T-helper 1 cell treated with Interleukin-12 subunit alpha and Interleukin-12 subunit beta and Interleukin-4 antibody, amounts not matched to agents 30 μg/mL and 1 μg/mL, for 36 hours (primary cell): ENCODE results near the gene LINC00237.

Source experiments
- H3K27ac Mint-ChIP-seq: one replicate; pipeline ENCODE4 v1.8.0; 2021; ENCODE audit warnings: mild to moderate bottlenecking, mixed read lengths
- H3K27me3 Mint-ChIP-seq: one replicate; pipeline ENCODE4 v1.8.0; 2021; ENCODE audit warnings: low read depth, mixed read lengths
- H3K36me3 Mint-ChIP-seq: one replicate; pipeline ENCODE4 v1.8.0; 2021; ENCODE audit warnings: low read depth, mixed read lengths
- H3K4me1 Mint-ChIP-seq: one replicate; pipeline ENCODE4 v1.8.0; 2021; ENCODE audit warnings: low read depth, mixed read lengths
- H3K4me3 Mint-ChIP-seq: one replicate; pipeline ENCODE4 v1.8.0; 2021; ENCODE audit warnings: mild to moderate bottlenecking, moderate library complexity, mixed read lengths
- H3K9me3 Mint-ChIP-seq: one replicate; pipeline ENCODE4 v1.8.0; 2021; ENCODE audit warnings: mixed read lengths

The LINC00237 gene

DNA sequence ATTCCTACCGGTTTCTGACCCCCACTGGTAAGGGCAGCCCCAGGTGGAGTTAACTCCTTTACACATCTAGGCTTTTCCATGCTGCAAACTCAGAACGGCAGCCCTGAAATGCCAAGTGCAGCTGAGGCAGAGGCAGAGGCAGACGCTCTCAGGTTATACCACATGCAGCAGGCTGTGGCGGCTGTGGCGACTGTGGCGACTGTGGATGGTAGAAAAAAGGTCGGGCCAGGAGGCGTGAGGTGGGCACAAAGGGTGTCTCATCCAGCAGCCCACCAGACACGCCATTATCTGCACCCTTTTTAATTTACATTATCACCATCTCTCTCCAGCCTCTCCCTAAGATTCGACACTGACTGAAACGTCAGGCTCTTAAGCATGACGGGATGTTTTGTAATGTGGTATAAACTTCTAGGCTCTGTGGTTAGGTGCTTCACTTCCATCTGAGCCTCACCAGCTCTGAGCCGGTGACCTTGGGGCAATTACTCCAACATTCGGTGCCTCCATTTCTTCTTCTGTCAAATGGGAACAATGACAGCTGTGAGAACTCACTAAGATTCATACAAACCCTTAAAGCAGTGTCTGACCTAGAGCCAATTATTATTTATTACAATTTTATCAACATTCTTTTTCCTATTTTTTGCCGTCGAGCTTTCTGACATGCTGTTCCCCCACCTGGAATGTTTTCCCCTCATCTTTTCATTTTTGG is 27.9 kb upstream of the LINC00237 start:
- Mint-ChIP-seq H3K27ac (no peak overlapping the region), H3K27me3 (no peaks in the 10 kb centered on the region), H3K4me1 (peaks cover 7% of the 10 kb centered on the region), H3K4me3 (no peak overlapping the region), H3K36me3 (peaks cover 12% of the 10 kb centered on the region), H3K9me3 (no peaks in the 10 kb centered on the region)

DNA sequence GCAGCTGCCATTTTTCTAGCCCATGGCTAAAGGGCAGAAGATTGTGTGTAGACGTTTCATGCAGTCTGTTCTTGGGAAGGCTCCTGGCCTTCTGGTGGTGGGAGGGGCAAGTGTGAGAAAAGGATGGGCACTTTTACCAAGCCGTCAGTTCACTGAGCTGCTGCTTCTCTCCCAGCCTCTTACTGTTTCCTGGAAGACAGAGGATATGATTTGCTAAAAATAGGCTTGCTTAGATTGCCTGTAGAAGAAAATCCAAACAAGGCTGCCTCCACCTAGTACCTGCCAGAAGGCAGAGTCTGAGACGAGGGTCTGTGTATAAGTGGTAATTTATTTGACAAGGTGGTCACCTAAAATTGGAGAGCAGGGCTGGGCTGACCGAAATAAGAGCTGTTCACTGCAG is 27.2 kb upstream of the LINC00237 start:
- no peaks in the 10 kb centered on the region for H3K27me3 Mint-ChIP-seq
- H3K36me3 Mint-ChIP-seq: peaks cover 12% of the 10 kb centered on the region
- H3K4me3 Mint-ChIP-seq: no peak overlapping the region
- H3K9me3 Mint-ChIP-seq: no peaks in the 10 kb centered on the region
- H3K4me1 Mint-ChIP-seq: peaks cover 7% of the 10 kb centered on the region
- H3K27ac Mint-ChIP-seq: no peak overlapping the region

DNA sequence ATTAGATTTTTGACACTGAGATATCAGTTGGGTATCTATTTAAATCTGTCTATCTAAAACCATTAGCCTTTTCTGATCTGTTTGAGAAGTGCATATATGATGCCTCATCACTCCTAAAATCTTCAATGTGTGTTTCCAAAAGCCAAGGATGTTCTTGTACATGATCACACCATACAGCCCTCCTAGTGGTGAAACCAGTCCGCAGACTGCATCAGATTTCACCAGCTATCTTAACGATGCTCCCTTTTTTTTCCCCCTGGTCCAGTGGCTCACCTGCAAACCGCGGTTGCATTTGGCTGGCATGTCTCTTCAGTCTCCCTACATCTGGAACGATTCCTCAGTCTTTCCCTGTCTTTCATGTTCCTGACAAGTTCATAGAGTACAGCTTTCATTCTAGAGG is 23.7 kb upstream of the LINC00237 start:
- Mint-ChIP-seq H3K4me3 (no peak overlapping the region), H3K27ac (no peak overlapping the region), H3K27me3 (no peaks in the 10 kb centered on the region), H3K36me3 (peaks cover 5% of the 10 kb centered on the region), H3K4me1 (peaks cover 18% of the 10 kb centered on the region), H3K9me3 (no peaks in the 10 kb centered on the region)

DNA sequence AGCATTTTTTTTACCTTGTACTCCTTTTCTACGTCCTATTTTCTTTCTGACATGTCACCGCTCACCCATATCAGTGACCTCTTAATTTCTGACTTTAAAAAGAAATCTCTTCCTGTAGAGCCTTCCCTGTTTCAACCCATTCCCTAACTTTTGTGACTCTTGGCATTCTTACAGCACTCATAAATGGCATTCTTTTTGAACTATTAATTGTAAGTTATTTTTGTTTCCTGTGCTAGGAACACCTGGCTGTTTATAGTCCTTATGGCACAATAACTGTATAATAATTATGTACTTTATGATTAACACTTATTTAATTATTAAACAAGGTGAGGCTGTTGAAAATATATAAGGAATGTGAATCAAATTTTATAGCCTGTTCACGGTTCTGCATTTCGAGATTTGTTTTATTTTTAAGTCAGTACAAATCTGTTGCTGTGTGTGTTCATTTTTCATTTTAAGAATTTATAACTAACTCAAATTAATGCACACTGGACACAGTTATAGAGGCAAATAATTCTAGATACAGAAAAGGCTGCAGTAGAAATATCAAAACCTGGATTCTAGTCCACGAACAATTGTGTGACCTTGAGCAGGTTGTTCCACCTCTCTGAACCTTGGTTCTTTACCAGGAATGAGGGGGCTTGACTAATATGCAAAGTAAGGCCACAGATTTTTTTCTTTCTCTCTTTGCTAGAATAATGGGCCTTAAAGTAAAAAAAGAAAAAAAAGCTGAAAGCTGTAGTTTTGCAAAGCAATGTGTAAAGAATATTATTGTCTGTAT is 21.2 kb upstream of the LINC00237 start:
- peaks cover 5% of the 10 kb centered on the region for H3K36me3 Mint-ChIP-seq
- H3K4me1 Mint-ChIP-seq: peaks cover 13% of the 10 kb centered on the region
- H3K4me3 Mint-ChIP-seq: peak overlapping the region; percentile 91
- no peak overlapping the region for H3K27ac Mint-ChIP-seq
- no peaks in the 10 kb centered on the region for H3K27me3 Mint-ChIP-seq
- H3K9me3 Mint-ChIP-seq: no peaks in the 10 kb centered on the region

DNA sequence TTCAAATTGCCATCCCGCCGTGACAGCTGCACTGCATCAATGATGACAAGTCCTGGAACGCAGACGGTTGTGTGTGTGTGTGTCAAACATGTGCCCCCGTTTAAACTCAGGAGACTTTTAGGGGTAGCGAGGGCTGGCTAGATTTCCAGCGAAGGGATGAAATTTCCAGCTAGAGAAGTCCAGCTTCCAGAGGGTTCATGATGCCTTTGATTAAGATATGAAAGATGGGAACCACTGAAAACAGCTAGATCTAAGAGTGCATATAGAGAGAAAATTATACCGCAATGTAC is 20.4 kb upstream of the LINC00237 start:
- H3K27me3 Mint-ChIP-seq: no peaks in the 10 kb centered on the region
- peak overlapping the region; percentile 91 for H3K4me3 Mint-ChIP-seq
- H3K27ac Mint-ChIP-seq: peak overlapping the region; percentile 86
- H3K9me3 Mint-ChIP-seq: no peaks in the 10 kb centered on the region
- H3K36me3 Mint-ChIP-seq: peaks cover 3% of the 10 kb centered on the region
- peaks cover 13% of the 10 kb centered on the region for H3K4me1 Mint-ChIP-seq

DNA sequence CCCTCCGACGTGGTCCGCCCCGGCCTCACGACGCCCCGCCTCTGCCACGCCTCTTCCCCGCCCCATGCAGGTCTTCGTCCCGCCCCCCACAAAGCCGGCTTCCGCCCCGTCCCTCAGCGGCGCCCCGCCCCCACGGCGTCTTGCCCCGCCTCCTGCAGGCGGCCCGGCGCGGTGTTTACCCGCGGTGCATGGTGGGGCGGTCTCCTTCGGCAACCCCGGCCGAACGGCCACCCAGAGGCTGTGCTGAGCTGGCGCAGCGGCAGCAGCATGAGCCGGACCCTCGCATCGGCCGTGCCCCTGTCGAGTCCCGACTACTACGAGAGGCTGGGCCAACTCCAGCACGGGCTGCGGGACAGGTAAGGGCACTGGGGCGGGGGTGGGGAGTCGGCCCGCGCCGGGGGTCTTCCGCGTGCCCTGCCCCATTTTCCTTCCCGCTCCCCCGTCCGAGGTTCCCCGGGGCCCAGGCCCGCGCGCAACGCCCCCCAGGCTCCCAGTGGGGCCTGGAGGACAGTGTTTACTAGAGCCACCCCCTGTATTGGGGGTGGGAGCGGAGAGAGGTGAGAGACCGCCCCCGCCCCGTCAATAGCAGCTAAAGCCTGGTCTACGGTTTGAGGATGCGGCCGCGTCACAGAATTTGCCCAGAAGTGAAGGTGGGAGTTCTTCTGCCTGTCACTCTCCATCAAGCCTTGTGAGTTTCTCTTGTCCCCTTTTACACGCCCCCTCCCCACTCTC is 19.9 kb upstream of the LINC00237 start, which contains the start of gene KIZ:
Gene KIZ (plus strand): TSS at position 234 of the 732 bp plus-strand sequence. CDS start 34 bp downstream, at position 268.
- H3K27ac Mint-ChIP-seq: peak within 1 kb of the TSS; percentile 86
- H3K36me3 Mint-ChIP-seq: peaks cover 3% of the 10 kb centered on the region
- H3K27me3 Mint-ChIP-seq: no peaks in the 10 kb centered on the region
- H3K4me1 Mint-ChIP-seq: peaks cover 13% of the 10 kb centered on the region
- H3K4me3 Mint-ChIP-seq: peak within 1 kb of the TSS; percentile 91
- no peaks in the 10 kb centered on the region for H3K9me3 Mint-ChIP-seq

DNA sequence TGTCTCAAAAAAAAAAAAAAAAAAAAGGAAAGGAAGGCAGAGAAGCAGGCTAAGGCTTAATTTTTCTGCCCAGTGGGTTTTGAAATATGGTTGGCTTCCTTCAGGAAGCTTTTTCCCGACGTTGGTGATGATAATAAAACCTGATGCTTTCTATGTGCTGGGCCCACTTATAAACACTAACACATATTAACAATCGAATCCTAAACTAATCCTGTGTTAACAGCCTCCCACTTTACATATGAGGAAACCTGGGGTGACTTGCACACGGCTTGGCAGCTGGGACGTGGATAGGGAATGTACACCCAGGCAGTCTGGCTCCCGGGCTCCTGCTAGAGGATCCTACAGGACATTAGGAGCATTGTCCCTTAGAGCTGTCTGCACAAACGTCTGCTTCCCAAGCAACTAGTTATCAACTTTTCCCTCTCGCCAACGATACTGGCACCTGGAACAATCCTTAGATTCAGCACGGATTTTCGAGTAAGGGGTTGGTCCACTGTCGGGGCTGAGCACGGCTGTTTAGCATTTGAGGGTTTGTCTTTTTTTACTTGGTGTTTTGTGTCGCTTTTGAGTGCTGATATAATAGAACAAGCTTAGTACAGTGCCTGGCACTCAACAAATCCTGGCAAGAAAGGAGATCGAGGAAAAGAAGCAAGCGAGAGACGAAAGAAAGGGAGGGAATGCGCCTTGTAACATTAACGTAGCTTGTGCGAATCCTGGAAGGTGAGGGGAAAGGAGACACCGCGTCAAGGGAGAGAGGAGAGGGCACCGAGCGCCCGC is 19.1 kb upstream of the LINC00237 start:
- Mint-ChIP-seq H3K4me3 (peak overlapping the region; percentile 91), H3K27ac (peak overlapping the region; percentile 63), H3K9me3 (no peaks in the 10 kb centered on the region), H3K4me1 (peaks cover 13% of the 10 kb centered on the region), H3K36me3 (peaks cover 3% of the 10 kb centered on the region), H3K27me3 (peaks cover 4% of the 10 kb centered on the region)

DNA sequence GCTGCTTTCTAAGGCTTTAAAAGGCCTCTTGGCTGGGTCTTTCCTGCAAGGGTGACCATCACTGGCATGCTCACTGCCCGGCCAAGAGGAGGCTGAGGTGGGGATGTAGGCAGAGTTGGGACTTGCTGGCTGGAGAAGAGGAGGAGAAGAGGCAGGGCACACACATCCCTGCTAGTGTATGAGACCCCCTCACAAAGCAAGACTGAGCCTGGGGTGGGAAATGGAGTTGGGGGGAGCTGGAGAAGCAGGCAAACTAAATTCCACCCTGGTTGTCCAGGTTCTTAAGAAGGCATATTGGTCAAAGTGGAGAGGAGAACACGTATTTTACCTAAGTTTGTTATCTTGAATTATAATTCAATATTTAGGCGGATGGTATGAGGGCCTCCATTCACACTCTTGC is 18.0 kb upstream of the LINC00237 start:
- Mint-ChIP-seq H3K9me3 (no peaks in the 10 kb centered on the region), H3K27ac (no peak overlapping the region), H3K36me3 (no peaks in the 10 kb centered on the region), H3K4me1 (peaks cover 13% of the 10 kb centered on the region), H3K27me3 (peaks cover 5% of the 10 kb centered on the region), H3K4me3 (peak overlapping the region; percentile 3)

DNA sequence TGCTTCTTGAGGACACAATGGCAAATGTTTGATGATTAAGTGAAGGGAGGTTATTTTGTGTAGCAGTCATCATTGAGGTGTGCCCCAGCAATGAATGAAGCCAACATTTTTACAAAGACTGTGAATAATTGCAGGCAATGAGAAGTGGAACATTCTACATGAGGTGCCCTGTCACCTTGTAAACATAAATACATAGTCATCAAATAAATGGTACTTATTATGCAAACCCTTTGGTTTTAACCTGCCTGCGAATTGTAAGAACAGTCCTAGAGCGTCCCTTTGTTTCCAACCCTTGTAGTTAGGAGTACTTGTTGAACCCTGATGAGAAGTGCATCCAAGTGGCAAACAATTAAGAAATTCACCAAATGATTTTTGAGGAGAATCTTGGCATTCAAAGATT is 12.6 kb upstream of the LINC00237 start:
- Mint-ChIP-seq H3K4me3 (no peak overlapping the region), H3K9me3 (no peaks in the 10 kb centered on the region), H3K27me3 (peaks cover 34% of the 10 kb centered on the region), H3K27ac (no peak overlapping the region), H3K36me3 (no peaks in the 10 kb centered on the region), H3K4me1 (no peaks in the 10 kb centered on the region)

DNA sequence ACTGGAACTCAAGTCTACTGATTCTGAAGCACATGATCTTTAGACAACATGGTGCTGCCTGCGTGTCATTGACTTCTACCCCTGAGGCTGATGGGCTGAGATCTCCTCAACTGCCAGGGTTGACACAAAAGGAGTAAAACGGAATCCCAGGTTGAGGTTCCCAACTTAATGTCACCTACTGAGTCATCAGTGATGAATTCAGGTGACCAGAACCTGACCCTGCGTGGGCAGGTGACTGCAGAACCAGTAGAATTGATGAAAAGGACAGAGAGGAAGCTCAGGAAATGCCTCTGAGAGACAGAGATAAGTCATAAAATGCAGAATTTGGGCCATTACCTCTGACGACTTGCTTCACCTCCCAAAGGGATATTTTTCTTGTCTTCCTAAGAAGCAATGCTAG is 12.0 kb upstream of the LINC00237 start:
- no peaks in the 10 kb centered on the region for H3K36me3 Mint-ChIP-seq
- no peaks in the 10 kb centered on the region for H3K4me1 Mint-ChIP-seq
- H3K27me3 Mint-ChIP-seq: peaks cover 38% of the 10 kb centered on the region
- no peaks in the 10 kb centered on the region for H3K9me3 Mint-ChIP-seq
- no peak overlapping the region for H3K27ac Mint-ChIP-seq
- H3K4me3 Mint-ChIP-seq: no peak overlapping the region

DNA sequence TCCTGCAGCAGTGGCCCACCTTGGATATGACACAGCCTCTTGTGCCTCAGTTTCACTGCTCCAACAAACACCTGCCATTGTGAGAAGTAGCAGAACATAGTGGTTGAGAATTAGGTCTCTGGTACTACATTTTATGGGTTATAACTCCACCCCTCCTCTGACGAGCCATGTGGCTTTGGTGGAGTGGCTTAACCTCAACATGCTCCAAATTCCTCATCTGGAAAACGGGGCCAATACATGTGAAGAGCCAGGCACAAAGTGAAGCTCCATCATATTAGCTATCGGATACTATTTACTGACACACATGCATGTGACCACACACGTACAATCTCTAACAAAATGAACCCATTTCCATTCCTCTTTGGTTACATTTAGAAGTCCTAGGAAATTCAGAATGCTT is 11.4 kb upstream of the LINC00237 start:
- Mint-ChIP-seq H3K27ac (no peak overlapping the region), H3K4me3 (no peak overlapping the region), H3K27me3 (peaks cover 39% of the 10 kb centered on the region), H3K36me3 (no peaks in the 10 kb centered on the region), H3K4me1 (no peaks in the 10 kb centered on the region), H3K9me3 (no peaks in the 10 kb centered on the region)

DNA sequence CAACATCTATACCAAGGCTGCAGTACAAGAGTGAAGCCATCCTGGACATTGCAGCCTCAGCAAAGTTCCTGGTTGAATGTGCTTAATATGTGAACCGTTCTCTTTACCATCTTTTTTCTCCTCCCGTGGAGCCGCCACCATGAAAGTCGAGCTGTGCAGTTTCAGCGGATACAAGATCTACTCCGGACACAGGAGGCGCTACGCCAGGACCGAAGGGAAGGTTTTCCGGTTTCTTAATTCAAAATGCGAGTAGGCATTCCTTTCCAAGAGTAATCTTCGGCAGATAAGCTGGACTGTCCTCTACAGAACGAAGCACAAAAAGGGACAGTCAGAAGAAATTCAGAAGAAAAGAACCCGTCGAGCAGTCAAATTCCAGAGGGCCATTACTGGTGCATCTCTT is 8.4 kb upstream of the LINC00237 start:
- no peak overlapping the region for H3K27ac Mint-ChIP-seq
- H3K4me3 Mint-ChIP-seq: no peak overlapping the region
- no peaks in the 10 kb centered on the region for H3K36me3 Mint-ChIP-seq
- H3K27me3 Mint-ChIP-seq: peaks cover 48% of the 10 kb centered on the region
- no peaks in the 10 kb centered on the region for H3K9me3 Mint-ChIP-seq
- H3K4me1 Mint-ChIP-seq: no peaks in the 10 kb centered on the region

DNA sequence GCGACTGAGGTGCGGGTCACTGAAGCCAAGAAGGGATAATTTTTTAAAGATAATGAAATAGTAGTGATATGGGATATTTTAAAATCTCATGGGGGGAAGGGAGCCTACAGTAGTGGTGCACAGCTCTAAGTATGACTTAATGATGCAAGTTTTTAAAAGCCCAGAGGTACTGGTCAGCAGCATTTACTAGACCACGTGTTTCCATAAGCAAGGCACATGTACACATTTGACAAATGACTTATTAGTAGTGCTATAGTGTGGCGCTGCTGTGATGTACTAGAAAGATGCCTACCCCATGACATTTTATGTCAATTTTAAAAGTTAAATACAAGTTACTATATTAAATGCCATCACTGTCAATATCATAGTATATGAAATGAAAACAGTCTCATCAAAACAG is 7.5 kb upstream of the LINC00237 start:
- no peaks in the 10 kb centered on the region for H3K9me3 Mint-ChIP-seq
- H3K4me1 Mint-ChIP-seq: no peaks in the 10 kb centered on the region
- no peak overlapping the region for H3K27ac Mint-ChIP-seq
- no peak overlapping the region for H3K4me3 Mint-ChIP-seq
- no peaks in the 10 kb centered on the region for H3K36me3 Mint-ChIP-seq
- peaks cover 51% of the 10 kb centered on the region for H3K27me3 Mint-ChIP-seq

DNA sequence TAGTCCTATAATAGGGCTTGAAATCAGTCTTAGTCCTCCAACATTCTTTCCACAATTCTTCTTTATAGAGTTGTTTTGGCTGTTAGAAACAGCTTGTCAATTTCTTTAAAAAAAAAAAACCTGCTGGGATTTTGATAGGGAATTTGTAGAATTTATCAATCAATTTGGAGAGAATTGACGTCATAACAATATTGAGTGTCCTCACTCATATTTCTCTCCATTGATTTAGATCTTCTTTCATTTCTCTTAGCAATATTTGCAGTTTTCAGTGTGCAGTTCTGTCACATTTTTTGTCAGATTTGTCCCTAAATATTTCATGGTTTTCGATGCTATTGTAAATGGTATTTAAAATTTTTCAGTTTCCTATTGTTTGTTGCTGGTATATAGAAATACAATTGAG is 5.3 kb upstream of the LINC00237 start:
- H3K9me3 Mint-ChIP-seq: no peaks in the 10 kb centered on the region
- H3K27me3 Mint-ChIP-seq: peaks cover 60% of the 10 kb centered on the region
- H3K27ac Mint-ChIP-seq: no peak overlapping the region
- no peaks in the 10 kb centered on the region for H3K4me1 Mint-ChIP-seq
- H3K4me3 Mint-ChIP-seq: no peak overlapping the region
- H3K36me3 Mint-ChIP-seq: peaks cover 2% of the 10 kb centered on the region
